Inflammatory macrophage (primary cell): ENCODE data around the gene RMND5B.
"Not testable (repeated sequence)": the region's sequence is repeated elsewhere in the genome, so short reads cannot be mapped to it uniquely, and the experiment has no call there.

ENCODE experiments used
- DNase-seq, 2 donors: peaks; one replicate each; pipeline ENCODE4 v3.0.0-alpha.2; 2020 to 2022
- total RNA-seq, 18 experiments: gene quantifications; one replicate each; lab custom pipeline; 2026; ENCODE audit warnings: mixed read lengths in 6 of 18, inconsistent platforms in 2 of 18; lab: John Stamatoyannopoulos, UW

Gene RMND5B, protein sequence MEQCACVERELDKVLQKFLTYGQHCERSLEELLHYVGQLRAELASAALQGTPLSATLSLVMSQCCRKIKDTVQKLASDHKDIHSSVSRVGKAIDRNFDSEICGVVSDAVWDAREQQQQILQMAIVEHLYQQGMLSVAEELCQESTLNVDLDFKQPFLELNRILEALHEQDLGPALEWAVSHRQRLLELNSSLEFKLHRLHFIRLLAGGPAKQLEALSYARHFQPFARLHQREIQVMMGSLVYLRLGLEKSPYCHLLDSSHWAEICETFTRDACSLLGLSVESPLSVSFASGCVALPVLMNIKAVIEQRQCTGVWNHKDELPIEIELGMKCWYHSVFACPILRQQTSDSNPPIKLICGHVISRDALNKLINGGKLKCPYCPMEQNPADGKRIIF
- total RNA-seq = 8.2 to 32.4 (median 19.2) reads per million in 18 experiments

DNA sequence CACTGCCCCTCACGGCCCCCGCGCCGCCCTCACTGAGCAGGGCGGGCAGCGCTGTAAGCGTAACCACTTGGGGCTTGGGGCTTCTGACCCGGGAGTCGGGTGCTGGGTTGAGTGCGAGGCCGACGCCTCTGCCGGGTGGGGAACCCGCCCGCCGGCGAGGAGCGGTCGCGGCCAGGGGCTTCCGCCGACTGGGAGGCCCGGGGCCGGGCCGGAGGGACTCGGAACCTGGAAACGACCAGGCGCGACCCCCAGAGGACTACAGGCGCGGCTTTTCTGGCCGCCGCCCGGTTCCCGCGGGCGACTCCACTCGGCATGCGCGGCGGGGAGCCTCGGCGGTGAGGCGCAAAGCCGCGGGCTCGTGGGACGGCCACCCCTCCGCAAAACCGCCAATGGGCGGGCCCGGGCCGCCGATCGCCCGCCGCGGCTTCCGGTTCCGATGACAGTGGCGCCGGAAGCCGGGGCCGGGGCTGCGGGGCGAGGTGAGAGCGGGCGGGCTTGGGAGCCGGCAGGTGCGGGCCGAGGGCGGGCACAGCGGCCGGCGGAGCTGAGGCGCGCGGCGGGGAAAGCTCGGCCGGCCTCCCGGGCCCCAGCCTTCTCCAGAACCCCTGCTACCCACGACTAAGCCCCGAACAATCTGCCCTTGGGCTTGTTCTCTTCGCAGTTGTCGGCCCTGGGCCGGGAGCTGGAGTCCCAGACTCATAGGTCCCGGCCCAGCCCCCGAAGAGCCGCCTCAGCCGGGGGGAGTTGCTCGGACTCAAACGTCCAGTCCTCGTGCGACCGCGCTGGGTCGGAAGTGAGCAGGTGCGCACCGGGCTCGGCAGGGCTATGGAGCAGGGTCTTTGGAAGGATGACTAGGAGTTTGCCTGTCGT lies at the start of gene RMND5B:
Gene RMND5B (plus strand): TSS at position 439 of the 870 bp plus-strand sequence. CDS start 7,106 bp downstream, outside the sequence.
- DNase-seq = peak; percentile 82 to 85

GRCh38 chr5:178081571-178082243 lies 49.1 kb upstream of the RMND5B start:
- no peak for DNase-seq

DNA sequence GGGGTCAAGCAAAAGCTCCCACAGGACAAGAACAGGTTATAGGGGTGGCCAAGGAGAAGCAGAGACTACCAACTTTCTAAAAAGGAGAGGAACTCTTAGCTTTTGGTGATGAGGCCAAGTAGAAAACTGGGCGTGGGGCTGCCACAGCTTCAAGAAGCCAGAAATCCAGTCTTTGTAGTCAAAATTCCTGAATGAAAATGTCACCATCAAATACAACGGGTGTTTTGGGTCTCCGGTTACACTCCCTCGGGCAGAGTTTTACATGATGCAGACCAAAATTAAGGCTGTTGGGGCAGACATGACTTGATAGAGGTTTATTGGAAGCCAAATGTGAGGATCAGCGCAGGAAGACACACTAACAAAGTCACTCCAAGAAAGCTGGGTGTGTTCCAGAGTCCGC lies 46.9 kb upstream of the RMND5B start:
- no peak for DNase-seq

GRCh38 chr5:178085316-178085715 lies 45.5 kb upstream of the RMND5B start:
- DNase-seq = no peak

- no peak for DNase-seq
Measured at GRCh38 chr5:178086266-178086665, 44.5 kb upstream of the RMND5B start.

DNA sequence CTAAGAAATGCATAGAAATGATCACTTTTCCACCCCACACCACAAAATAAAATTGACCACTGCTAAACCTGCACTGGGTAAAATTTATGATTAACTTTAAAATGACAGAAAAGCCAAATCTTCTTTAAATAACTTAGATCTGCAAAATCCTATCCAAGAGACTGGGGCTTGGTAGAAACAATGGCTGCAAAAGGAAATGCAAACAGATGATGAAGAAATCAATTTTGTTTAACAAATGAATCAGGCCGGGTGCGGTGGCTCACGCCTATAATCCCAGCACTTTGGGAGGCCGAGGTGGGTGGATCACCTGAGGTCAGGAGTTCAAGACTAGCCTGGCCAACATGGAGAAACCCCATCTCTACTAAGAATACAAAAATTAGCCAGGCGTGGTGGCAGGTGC lies 43.6 kb upstream of the RMND5B start:
- not testable (repeated sequence) for DNase-seq

DNA sequence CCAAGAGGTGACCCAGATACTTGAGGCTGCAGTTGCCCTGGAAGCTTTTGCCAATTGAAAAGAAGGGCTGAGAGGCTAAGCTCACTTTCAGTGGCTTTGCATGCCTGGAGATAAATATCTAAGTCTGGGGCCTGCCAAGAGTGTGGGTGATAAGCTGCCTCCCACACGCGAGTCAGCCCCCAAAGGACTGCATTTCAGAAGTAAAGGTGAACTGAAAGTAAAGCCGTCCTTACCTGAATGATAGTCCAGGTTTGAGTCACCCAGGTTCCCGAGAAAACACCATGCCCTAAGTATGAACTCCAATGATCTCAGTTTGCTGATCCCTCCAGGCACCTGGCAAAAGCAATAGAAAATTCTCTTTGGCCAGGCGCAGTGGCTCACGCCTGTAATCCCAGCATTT lies 40.0 kb upstream of the RMND5B start:
- DNase-seq = no peak

DNA sequence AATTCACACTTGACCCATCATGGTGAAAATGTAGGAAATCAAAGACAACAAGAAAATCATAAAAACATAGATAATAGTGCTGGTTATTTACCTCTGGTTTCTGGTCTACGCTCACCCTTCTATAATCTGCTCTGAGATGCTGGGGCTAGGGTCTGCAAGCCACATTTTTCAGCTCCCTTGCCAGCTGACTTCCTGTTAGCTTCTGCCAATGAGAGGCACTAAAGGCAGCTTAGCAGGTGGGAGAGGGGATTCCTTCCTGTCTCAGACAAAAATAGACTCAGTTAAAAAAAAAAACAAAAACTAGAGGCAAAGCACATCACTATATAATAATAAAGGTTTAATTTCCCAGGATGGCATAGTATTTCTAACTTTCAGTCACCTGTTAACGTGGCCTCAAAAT lies 37.7 kb upstream of the RMND5B start:
- DNase-seq = no peak

GRCh38 chr5:178094345-178094744 lies 36.5 kb upstream of the RMND5B start:
- DNase-seq = no peak

- no peak for DNase-seq
Measured at GRCh38 chr5:178098685-178099084, 32.1 kb upstream of the RMND5B start.

- DNase-seq = no peak
Measured at GRCh38 chr5:178103612-178104011, 27.2 kb upstream of the RMND5B start.

DNA sequence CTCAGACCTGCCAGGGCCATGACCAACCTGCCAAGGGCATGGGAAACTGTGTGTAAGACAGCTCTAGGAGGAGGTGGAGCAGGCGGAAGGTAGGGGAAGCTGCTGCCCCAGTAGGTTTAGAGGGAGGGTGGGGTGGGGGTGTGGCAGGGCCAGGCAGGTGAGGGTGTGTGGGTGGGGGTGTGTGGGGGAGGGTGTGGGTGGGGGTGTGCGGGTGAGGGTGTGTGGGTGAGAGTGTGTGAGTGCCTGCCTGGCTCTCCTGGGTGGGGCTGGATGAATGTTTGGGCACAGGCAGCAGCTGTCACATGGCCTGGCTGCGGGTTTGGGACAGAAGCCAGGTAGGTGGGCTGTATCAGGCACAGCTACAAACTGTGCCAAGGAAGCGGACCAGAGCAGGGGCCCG lies 26.3 kb upstream of the RMND5B start:
- DNase-seq = no peak

- DNase-seq = no peak
Measured at GRCh38 chr5:178106086-178106485, 24.7 kb upstream of the RMND5B start.

DNA sequence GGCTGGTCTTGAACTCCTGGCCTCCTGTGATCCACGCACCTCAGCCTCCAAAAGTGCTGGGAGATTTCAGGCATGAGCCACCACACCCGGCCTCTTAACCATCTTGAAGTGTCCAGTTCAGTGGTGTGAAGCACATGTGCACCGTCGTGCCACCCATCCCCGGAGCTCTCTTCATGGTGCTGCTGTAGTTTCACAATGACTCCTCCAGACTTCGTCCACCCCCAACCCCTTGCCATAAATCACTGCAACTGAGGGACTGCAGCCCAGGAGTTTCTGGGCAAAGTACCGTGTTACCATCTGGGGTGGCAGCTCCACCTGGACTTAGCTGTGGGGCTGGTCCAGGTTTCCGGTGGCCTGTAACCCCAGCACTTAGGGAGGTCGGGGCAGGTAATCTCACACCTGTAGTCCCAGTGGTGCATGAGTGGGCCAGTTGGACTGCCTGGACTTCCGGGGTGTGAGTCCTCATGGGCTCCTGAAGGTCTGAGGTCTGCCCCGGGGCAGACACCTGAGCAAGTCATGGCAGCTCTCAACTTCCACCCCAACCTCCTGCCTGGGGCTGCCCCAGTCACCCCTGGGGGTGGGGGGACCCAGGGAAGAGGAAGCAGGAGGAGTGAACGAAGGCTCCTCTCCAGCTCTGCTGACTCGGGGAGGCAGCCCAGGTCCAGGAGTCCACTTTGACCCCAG lies 24.1 kb upstream of the RMND5B start:
- DNase-seq = no peak

GRCh38 chr5:178107756-178108310 lies 23.0 kb upstream of the RMND5B start:
- DNase-seq = no peak

- DNase-seq = no peak
Measured at GRCh38 chr5:178108446-178108845, 22.4 kb upstream of the RMND5B start.

GRCh38 chr5:178108966-178109365 lies 21.8 kb upstream of the RMND5B start:
- peak; percentile 40 to 58 for DNase-seq

DNA sequence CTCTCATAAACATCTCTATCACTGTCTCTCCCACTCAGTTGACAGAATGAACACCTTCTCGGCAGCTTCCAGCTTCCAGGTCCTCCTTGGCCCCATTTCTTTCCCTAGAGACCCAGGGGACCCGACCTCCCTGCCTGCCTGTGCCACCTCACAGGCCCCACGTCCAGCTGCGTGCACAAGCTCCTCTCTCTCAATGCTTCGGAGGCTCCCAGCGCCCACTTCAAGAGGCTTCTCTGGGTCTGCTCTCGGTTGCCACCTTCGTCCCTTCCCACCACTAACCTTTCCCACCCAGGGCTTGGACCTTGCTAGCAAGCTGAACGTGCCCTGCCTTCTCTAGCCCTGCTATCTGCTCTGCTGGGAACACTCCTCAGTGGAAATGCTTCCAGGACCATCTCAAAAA lies 20.3 kb upstream of the RMND5B start:
- DNase-seq = no peak

DNA sequence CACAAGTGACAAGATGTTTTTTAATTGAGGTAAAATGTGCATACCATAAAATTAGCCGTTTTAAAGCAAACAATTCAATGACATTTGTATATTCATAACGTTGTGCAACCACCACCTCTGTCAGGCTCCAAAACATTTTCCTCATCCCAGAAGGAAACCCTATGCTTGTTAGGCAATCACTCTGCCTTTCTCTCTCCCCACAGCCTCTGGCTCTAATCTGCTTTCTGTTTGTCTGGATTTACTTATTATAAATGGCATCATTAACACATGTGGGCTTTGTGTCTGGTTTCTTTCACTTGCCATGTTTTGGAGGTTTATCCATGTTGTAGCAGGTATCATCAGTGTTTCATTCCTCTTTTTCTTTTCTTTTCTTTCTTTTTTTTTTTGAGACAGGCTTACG lies 18.9 kb upstream of the RMND5B start:
- DNase-seq = no peak

DNA sequence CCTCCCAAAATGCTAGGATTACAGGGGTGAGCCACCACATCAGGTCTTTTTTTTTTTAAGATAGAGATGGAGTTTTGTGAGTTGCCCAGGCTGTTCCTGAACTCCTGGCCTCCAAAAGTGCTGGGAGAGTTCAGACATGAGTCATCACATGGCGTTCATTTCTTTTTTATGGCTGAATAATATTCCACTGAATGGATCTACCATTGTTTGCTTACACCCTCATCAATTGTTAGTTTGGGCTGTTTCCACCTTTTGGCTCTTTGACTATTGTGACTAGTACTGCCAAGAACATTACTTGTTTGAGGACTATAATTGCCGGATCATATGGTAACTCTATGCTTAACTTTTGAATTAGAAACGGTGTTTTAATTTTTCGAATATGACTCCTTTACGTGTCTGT lies 18.3 kb upstream of the RMND5B start:
- no peak for DNase-seq

GRCh38 chr5:178113141-178113787 lies 17.6 kb upstream of the RMND5B start, which contains the start of gene N4BP3:
Gene N4BP3 (plus strand): TSS chr5:178113532. CDS start chr5:178119584, 6,052 bp downstream.
- DNase-seq = peak; percentile 6 to 32
